HG02678 (cell line): ENCODE results near the gene PODXL.

Experiments used
- ATAC-seq: cut with Tn5 transposase; IDR thresholded peaks from one replicate; pipeline ENCODE4 v1.9.1; 2021; ENCODE audit warnings: mild to moderate bottlenecking, moderate library complexity; ENCODE audit not compliant: unreplicated experiment

PODXL gene

GRCh38 chr7:131455546-131455945, 100.9 kb downstream of the PODXL start:
- no peak for ATAC-seq

GRCh38 chr7:131455001-131455400, 101.4 kb downstream of the PODXL start:
- ATAC-seq, result no peak

- ATAC-seq, result no peak
Measured at GRCh38 chr7:131454498-131454897, 101.9 kb downstream of the PODXL start.
